ENCODE data around the gene NSMCE1. TPM values are rescaled to one million over a fixed set of nuclear protein-coding genes. Genes with fewer than 3 reads are reported as not detected.
A peak's percentile ranks its signal among the peaks of the same experiment; 100 is the strongest.

NSMCE1 gene
- total RNA-seq, 4 donors from 2014 or later, result 6.2 to 90.8 (median 27.2) TPM

DNA sequence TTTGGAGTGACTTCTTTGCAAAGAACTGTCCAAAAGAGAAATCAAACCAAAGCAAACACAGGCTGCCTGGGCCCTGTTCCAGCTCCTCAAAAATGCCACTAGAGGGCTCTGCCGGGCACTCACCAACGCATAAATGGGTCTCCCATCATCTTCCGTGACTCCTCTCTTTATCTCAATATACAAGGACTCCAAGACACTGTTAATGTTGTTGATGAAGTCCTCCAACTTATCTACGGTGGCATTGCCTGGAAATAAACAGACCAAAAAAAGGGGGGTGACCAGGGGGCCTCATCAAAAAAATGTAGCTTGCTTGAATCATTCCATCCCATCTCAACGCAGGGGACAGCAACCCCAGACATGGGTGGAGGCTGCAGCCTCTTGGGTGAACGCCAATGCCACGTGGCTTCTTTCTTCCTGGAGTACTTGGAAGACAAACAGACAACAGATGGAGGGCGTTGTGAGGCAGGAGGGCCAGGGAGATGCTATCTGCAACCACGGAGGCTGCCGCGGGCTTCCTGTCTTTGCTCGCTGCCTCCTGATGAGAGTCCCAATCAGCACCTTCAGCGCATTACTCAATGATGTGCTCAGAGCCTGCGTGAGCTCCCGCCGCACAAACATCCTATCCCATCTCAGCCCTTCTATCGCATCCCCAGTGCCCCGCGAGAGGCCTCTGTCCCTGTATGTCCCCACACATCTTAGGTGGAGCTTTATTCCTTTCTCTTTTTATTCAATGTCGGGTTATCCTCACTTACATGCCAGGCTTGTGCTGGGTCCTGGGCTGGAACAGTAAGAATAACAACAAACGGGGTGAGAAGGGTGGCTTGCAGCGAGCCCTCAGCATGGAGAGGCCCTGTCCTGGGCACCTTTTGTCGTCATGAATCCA lies 33.3 kb downstream of the NSMCE1 start:
- no peak overlapping the region for H3K4me3 ChIP-seq
- intact Hi-C loops (cut with DNase I; ENCODE audit: low total_unique reads), result loop anchor here (5.0 kb wide), 1 partner anchor 132 kb away; no protein-coding TSS in a partner anchor
- no peaks in the 10 kb centered on the region for H3K36me3 ChIP-seq
- no peaks in the 10 kb centered on the region for H3K27me3 ChIP-seq
- in situ Hi-C loops (cut with MboI; ENCODE audit: low pct_ligation_motif_present in 1 of 4, low pct_unique_long_range_greater_than_20kb in 1 of 4, low sequenced_read_pairs in 3 of 4), result loop anchor here (10.0 to 25.0 kb wide), 3 partner anchors 80 to 130 kb away; partner anchors contain the start of gene IL4R (in 1 of the 4)
- H3K9me3 ChIP-seq, result no peaks in the 10 kb centered on the region
- peak overlapping the region; percentile 77 to 90 (median 82) for H3K27ac ChIP-seq
- no peak for TF ChIP-seq EP300 (IDR thresholded peaks at IDR 0.05; ENCODE audit: low read depth)
- TF ChIP-seq POLR2A (IDR thresholded peaks at IDR 0.05), result peak; percentile 41
- TF ChIP-seq POLR2AphosphoS5 (IDR thresholded peaks at IDR 0.05), result peak; percentile 62 to 77 (median 71)
- peak; percentile 79 to 86 (median 82) for TF ChIP-seq CTCF (IDR thresholded peaks at IDR 0.05)
- WGBS, 2 donors (ENCODE audit: low coverage in 1 of 2), result 0 to 38% methylated on average over 1 to 23 of the region's 23 CpGs
- peaks cover 32 to 90% (median 58%) of the 10 kb centered on the region in 4 donors for H3K4me1 ChIP-seq
- DNase-seq, result peak; percentile 92

DNA sequence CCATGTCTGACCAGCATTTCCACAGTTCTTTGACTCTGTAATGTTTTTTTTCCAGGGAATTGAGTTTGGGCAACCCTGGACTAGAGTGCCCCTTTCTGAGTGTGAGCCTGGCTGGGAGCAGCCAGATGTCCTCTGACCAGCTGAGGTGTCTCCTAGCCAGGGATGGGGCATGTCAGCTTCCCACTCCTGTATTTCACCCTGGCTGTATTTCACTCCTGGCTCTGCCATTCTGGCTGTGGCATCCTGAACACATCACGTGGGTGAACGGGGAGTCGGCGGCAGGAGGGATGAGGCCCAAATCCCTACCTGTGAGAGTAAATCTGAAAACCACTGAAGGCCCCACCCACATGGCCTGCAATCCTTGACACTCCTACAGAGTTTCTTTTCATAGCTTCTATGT lies 34.0 kb downstream of the NSMCE1 start:
- intact Hi-C loops (cut with DNase I; ENCODE audit: low total_unique reads) (loop anchor here (5.0 kb wide), 1 partner anchor 133 kb away; no protein-coding TSS in a partner anchor), in situ Hi-C loops (cut with MboI; ENCODE audit: low pct_ligation_motif_present in 1 of 4, low pct_unique_long_range_greater_than_20kb in 1 of 4, low sequenced_read_pairs in 3 of 4) (loop anchor here (10.0 to 25.0 kb wide), 3 partner anchors 80 to 130 kb away; partner anchors contain the start of gene IL4R (in 1 of the 4))
- DNase-seq, result no peak
- TF ChIP-seq POLR2AphosphoS5 (IDR thresholded peaks at IDR 0.05) (no peak), EP300 (IDR thresholded peaks at IDR 0.05; ENCODE audit: low read depth) (no peak)
- peaks cover 37 to 90% (median 59%) of the 10 kb centered on the region in 4 donors for H3K4me1 ChIP-seq
- H3K9me3 ChIP-seq, result no peaks in the 10 kb centered on the region
- H3K4me3 ChIP-seq, result no peak overlapping the region
- H3K36me3 ChIP-seq, result no peaks in the 10 kb centered on the region
- WGBS, 2 donors (ENCODE audit: low coverage in 1 of 2), result 20% methylated on average over 4 of the region's 4 CpGs; no CpG with 5 or more reads in 1 of the 2 donors
- peak overlapping the region; percentile 77 to 90 (median 82) for H3K27ac ChIP-seq
- no peaks in the 10 kb centered on the region for H3K27me3 ChIP-seq

GRCh38 chr16:27234171-27234570 lies 34.4 kb downstream of the NSMCE1 start:
- DNase-seq, result no peak
- no peak overlapping the region for H3K4me3 ChIP-seq
- intact Hi-C loops (cut with DNase I; ENCODE audit: low total_unique reads), result no loop called here
- H3K36me3 ChIP-seq, result no peaks in the 10 kb centered on the region
- H3K4me1 ChIP-seq, result peaks cover 37 to 90% (median 62%) of the 10 kb centered on the region in 4 donors
- in situ Hi-C loops (cut with MboI; ENCODE audit: low pct_ligation_motif_present in 1 of 4, low pct_unique_long_range_greater_than_20kb in 1 of 4, low sequenced_read_pairs in 3 of 4), result loop anchor here (10.0 to 25.0 kb wide), 3 partner anchors 81 to 131 kb away; partner anchors contain the start of gene IL4R (in 1 of the 4)
- TF ChIP-seq POLR2A (IDR thresholded peaks at IDR 0.05) (no peak), EP300 (IDR thresholded peaks at IDR 0.05; ENCODE audit: low read depth) (no peak), POLR2AphosphoS5 (IDR thresholded peaks at IDR 0.05) (no peak), CTCF (IDR thresholded peaks at IDR 0.05) (no peak)
- H3K27me3 ChIP-seq, result no peaks in the 10 kb centered on the region
- H3K27ac ChIP-seq, result peak overlapping the region; percentile 77 to 90 (median 82)
- 90% methylated on average over 8 of the region's 8 CpGs; no CpG with 5 or more reads in 1 of the 2 donors for WGBS, 2 donors (ENCODE audit: low coverage in 1 of 2)
- no peaks in the 10 kb centered on the region for H3K9me3 ChIP-seq

DNA sequence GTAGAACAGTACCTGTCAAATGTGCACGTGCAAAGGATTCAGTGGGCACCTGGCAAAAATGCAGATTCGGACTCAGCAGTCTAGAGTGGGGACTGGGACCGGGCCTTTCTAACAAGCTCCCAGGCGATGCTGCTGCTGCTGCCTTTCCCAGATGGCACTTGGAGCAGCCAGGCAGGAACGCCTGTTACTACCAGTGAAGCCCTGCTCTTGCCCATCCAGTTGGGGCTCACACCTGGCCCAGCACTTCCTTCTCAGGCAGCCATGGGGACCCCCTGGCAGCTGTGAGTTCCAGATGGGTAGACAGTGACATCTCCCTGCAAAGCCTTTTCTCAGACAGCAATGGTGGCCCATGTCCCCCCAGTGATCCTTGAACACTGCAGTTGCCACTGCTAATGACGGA lies 34.8 kb downstream of the NSMCE1 start:
- H3K36me3 ChIP-seq, result no peaks in the 10 kb centered on the region
- H3K27me3 ChIP-seq, result no peaks in the 10 kb centered on the region
- no peak overlapping the region for H3K4me3 ChIP-seq
- 79% methylated on average over 6 of the region's 6 CpGs; no CpG with 5 or more reads in 1 of the 2 donors for WGBS, 2 donors (ENCODE audit: low coverage in 1 of 2)
- intact Hi-C loops (cut with DNase I; ENCODE audit: low total_unique reads), result no loop called here
- in situ Hi-C loops (cut with MboI; ENCODE audit: low pct_ligation_motif_present in 1 of 4, low pct_unique_long_range_greater_than_20kb in 1 of 4, low sequenced_read_pairs in 3 of 4), result loop anchor here (10.0 to 25.0 kb wide), 3 partner anchors 81 to 131 kb away; partner anchors contain the start of gene IL4R (in 1 of the 4)
- H3K4me1 ChIP-seq, result peaks cover 39 to 90% (median 62%) of the 10 kb centered on the region in 4 donors
- no peak for DNase-seq
- TF ChIP-seq POLR2A (IDR thresholded peaks at IDR 0.05) (no peak), EP300 (IDR thresholded peaks at IDR 0.05; ENCODE audit: low read depth) (no peak), POLR2AphosphoS5 (IDR thresholded peaks at IDR 0.05) (no peak), CTCF (IDR thresholded peaks at IDR 0.05) (no peak)
- peak overlapping the region in 2 of 4 donors; percentile 82 to 83 for H3K27ac ChIP-seq
- H3K9me3 ChIP-seq, result no peaks in the 10 kb centered on the region

All from transverse colon (tissue), 4 donors.